Keratinocyte (primary cell): Measurements from ENCODE around the gene MRPL9. TPM values are rescaled to one million over a fixed set of nuclear protein-coding genes. Genes with fewer than 3 reads are reported as not detected.

ENCODE experiments used
- DNase-seq: peaks from one replicate; pipeline ENCODE4 v3.0.0-alpha.2; 2011; ENCODE audit warnings: low read depth, missing footprints, low spot score
- FAIRE-seq: peaks from 2 replicates; lab custom pipeline; 2011; peaks lifted over from hg19 to GRCh38; lab: Jason Lieb, UNC
- H2AFZ ChIP-seq: 2 replicates; pipeline ENCODE4 v1.6.0; 2012; ENCODE audit warnings: low read length, control low read depth, inconsistent platforms; ENCODE audit not compliant: control insufficient read depth
- H3K27ac ChIP-seq: 2 replicates; pipeline ENCODE4 v1.5.1; 2011; ENCODE audit warnings: low read length; ENCODE audit not compliant: control insufficient read depth, insufficient read depth
- H3K27me3 ChIP-seq: 3 replicates; pipeline ENCODE4 v1.6.0; 2011; ENCODE audit warnings: low read length; ENCODE audit not compliant: control insufficient read depth, insufficient read depth; ENCODE audit errors: extremely low read depth
- H3K36me3 ChIP-seq, 2 experiments: 2 replicates in 1 of 2; 3 replicates in 1 of 2; pipeline ENCODE4 v1.5.1; 2011; ENCODE audit warnings: low read length in 2 of 2, mild to moderate bottlenecking in 1 of 2; ENCODE audit not compliant: control insufficient read depth in 2 of 2, insufficient read depth in 2 of 2; ENCODE audit errors: extremely low read depth in 1 of 2
- H3K4me1 ChIP-seq: 3 replicates; pipeline ENCODE4 v1.5.1; 2011; ENCODE audit warnings: low read length; ENCODE audit not compliant: control insufficient read depth, insufficient read depth; ENCODE audit errors: extremely low read depth
- H3K4me2 ChIP-seq: 3 replicates; pipeline ENCODE4 v1.6.0; 2011; ENCODE audit warnings: low read depth, low read length; ENCODE audit not compliant: control insufficient read depth, insufficient read depth; ENCODE audit errors: extremely low read depth
- H3K4me3 ChIP-seq, 3 experiments: fragments of 200-600 bp in 1 of 3; sonication (generic) in 1 of 3; 2 replicates in 2 of 3; 3 replicates in 1 of 3; pipeline ENCODE4 v1.5.1; 2011 to 2016; ENCODE audit warnings: low read length in 3 of 3, mild to moderate bottlenecking in 3 of 3, control low read depth in 2 of 3, inconsistent platforms in 1 of 3, low read depth in 1 of 3, mixed read lengths in 1 of 3, mixed run types in 1 of 3, moderate library complexity in 1 of 3; ENCODE audit not compliant: control insufficient read depth in 2 of 3, insufficient read depth in 2 of 3; ENCODE audit errors: extremely low read depth in 1 of 3
- H3K79me2 ChIP-seq: 2 replicates; pipeline ENCODE4 v1.6.0; 2012; ENCODE audit warnings: low read length; ENCODE audit not compliant: control insufficient read depth, insufficient read depth
- H3K9ac ChIP-seq: 3 replicates; pipeline ENCODE4 v1.6.0; 2011; ENCODE audit warnings: low read length; ENCODE audit not compliant: control insufficient read depth, insufficient read depth; ENCODE audit errors: extremely low read depth
- H3K9me1 ChIP-seq: 3 replicates; pipeline ENCODE4 v1.6.0; 2011; ENCODE audit warnings: low read length; ENCODE audit not compliant: control insufficient read depth, insufficient read depth; ENCODE audit errors: extremely low read depth
- H3K9me3 ChIP-seq: 2 replicates; pipeline ENCODE4 v1.5.1; 2012; ENCODE audit warnings: low read depth, low read length; ENCODE audit not compliant: control insufficient read depth
- H4K20me1 ChIP-seq: 3 replicates; pipeline ENCODE4 v1.6.0; 2011; ENCODE audit warnings: low read length; ENCODE audit not compliant: control insufficient read depth, insufficient read depth; ENCODE audit errors: extremely low read depth
- CTCF ChIP-seq, 3 experiments: IDR thresholded peaks in 1 of 3; conservative IDR thresholded peaks in 1 of 3; optimal IDR thresholded peaks in 1 of 3; 2 replicates in 2 of 3; 3 replicates in 1 of 3; pipeline versions ENCODE3 to v1.5.1; 2011; ENCODE audit warnings: low read length in 3 of 3, mild to moderate bottlenecking in 3 of 3, moderate library complexity in 2 of 3, control low read depth in 1 of 3, inconsistent platforms in 1 of 3; ENCODE audit not compliant: insufficient read depth in 2 of 3; ENCODE audit errors: extremely low read depth in 1 of 3
- EZH2 ChIP-seq: IDR thresholded peaks from one replicate; pipeline ENCODE4 v1.6.1; 2012; ENCODE audit warnings: inconsistent platforms, mild to moderate bottlenecking, low read length, moderate library complexity
- dilution Hi-C: fragments of 300-500 bp; cut with MboI; formaldehyde crosslinking; loops from one replicate; pipeline ENCODE4 v1.7.0; 2020; ENCODE audit warnings: low sequenced_read_pairs; ENCODE audit not compliant: extremely low pct_ligation_motif_present
- polyA plus RNA-seq, 5 experiments: library from polyadenylated mRNA; depleted of rRNA in 3 of 5; stranded (reverse) in 3 of 5; stranded (forward) in 1 of 5; unstranded in 1 of 5; fragments of >200 nt; gene quantifications; 1 replicate in 1 of 5; 2 replicates in 3 of 5; 3 replicates in 1 of 5; pipeline versions ENCODE4 v1.2.1 to v1.2.3, GENCODE V29; 2011 to 2012; ENCODE audit warnings: missing spikeins in 2 of 5, low read depth in 1 of 5, low replicate concordance in 1 of 5

The MRPL9 gene
- polyA plus RNA-seq, 1 donor (not counting 4 experiments of a cell fraction or from before 2014, with no cell fraction given): 125 TPM

GRCh38 chr1:151809985-151810556 is 46.8 kb upstream of the MRPL9 start:
- Histone ChIP-seq H3K4me2 (no peak overlapping the region), H3K79me2 (no peaks in the 10 kb centered on the region), H3K9me3 (no peaks in the 10 kb centered on the region), H3K27me3 (peaks cover 26% of the 10 kb centered on the region), H2AFZ (no peak overlapping the region), H3K9me1 (no peaks in the 10 kb centered on the region), H3K4me1 (no peaks in the 10 kb centered on the region), H3K36me3 (no peaks in the 10 kb centered on the region), H3K27ac (no peak overlapping the region), H3K9ac (no peak overlapping the region), H3K4me3 (no peak overlapping the region), H4K20me1 (no peaks in the 10 kb centered on the region)
- DNase-seq (no peak), FAIRE-seq (no peak)
- TF ChIP-seq CTCF (optimal IDR thresholded peaks at IDR 0.05 in 1 of 3, IDR thresholded peaks at IDR 0.05 in 1 of 3, conservative IDR thresholded peaks at IDR 0.05 in 1 of 3; ENCODE audit: extremely low read depth in 1 of 3, insufficient read depth in 2 of 3, low read length in 3 of 3) (no peak), EZH2 (no peak)
- dilution Hi-C loops: no loop called here

GRCh38 chr1:151809290-151809984 is 46.1 kb upstream of the MRPL9 start:
- Histone ChIP-seq H2AFZ (no peak overlapping the region), H3K9me3 (no peaks in the 10 kb centered on the region), H4K20me1 (no peaks in the 10 kb centered on the region), H3K9me1 (no peaks in the 10 kb centered on the region), H3K27ac (no peak overlapping the region), H3K4me3 (no peak overlapping the region), H3K36me3 (no peaks in the 10 kb centered on the region), H3K27me3 (peaks cover 32% of the 10 kb centered on the region), H3K4me1 (no peaks in the 10 kb centered on the region), H3K79me2 (no peaks in the 10 kb centered on the region), H3K4me2 (no peak overlapping the region), H3K9ac (no peak overlapping the region)
- FAIRE-seq (no peak), DNase-seq (no peak)
- dilution Hi-C loops: no loop called here
- TF ChIP-seq CTCF (optimal IDR thresholded peaks at IDR 0.05 in 1 of 3, IDR thresholded peaks at IDR 0.05 in 1 of 3, conservative IDR thresholded peaks at IDR 0.05 in 1 of 3; ENCODE audit: extremely low read depth in 1 of 3, insufficient read depth in 2 of 3, low read length in 3 of 3) (no peak), EZH2 (no peak)
